ENCODE measurements around the gene TIMM22.
A peak's percentile ranks its signal among the peaks of the same experiment; 100 is the strongest.
"Not testable (repeated sequence)": the region's sequence is repeated elsewhere in the genome, so short reads cannot be mapped to it uniquely, and the experiment has no call there.

TIMM22 gene

GRCh38 chr17:971861-972260 is 25.1 kb upstream of the TIMM22 start:
- H3K36me3 ChIP-seq (ENCODE audit: control insufficient read depth, insufficient read depth, low read length); H3K4me1 ChIP-seq (ENCODE audit: control insufficient read depth, insufficient read depth, low read length, poor library complexity, severe bottlenecking); DNase-seq; H3K9me3 ChIP-seq (ENCODE audit: control insufficient read depth, low read length); H3K27ac ChIP-seq (ENCODE audit: insufficient read depth, low read length, poor library complexity, severe bottlenecking); H3K27me3 ChIP-seq (replicated peaks; ENCODE audit: control insufficient read depth, insufficient read depth, low read length, poor library complexity, severe bottlenecking); H3K4me3 ChIP-seq (ENCODE audit: insufficient read depth, low read depth, low read length, poor library complexity, severe bottlenecking): not testable (repeated sequence)

- H3K9me3 ChIP-seq (ENCODE audit: control insufficient read depth, low read length) = no peaks in the 10 kb centered on the region
- peaks cover 1% of the 10 kb centered on the region for H3K4me1 ChIP-seq (ENCODE audit: control insufficient read depth, insufficient read depth, low read length, poor library complexity, severe bottlenecking)
- H3K27me3 ChIP-seq (replicated peaks; ENCODE audit: control insufficient read depth, insufficient read depth, low read length, poor library complexity, severe bottlenecking) = peaks cover 11% of the 10 kb centered on the region
- no peak overlapping the region for H3K27ac ChIP-seq (ENCODE audit: insufficient read depth, low read length, poor library complexity, severe bottlenecking)
- H3K36me3 ChIP-seq (ENCODE audit: control insufficient read depth, insufficient read depth, low read length) = no peaks in the 10 kb centered on the region
- no peak overlapping the region for H3K4me3 ChIP-seq (ENCODE audit: insufficient read depth, low read depth, low read length, poor library complexity, severe bottlenecking)
- DNase-seq = no peak
Observed at GRCh38 chr17:973053-973452, 23.9 kb upstream of the TIMM22 start.

- not testable (repeated sequence) for H3K27ac ChIP-seq (ENCODE audit: insufficient read depth, low read length, poor library complexity, severe bottlenecking); H3K4me3 ChIP-seq (ENCODE audit: insufficient read depth, low read depth, low read length, poor library complexity, severe bottlenecking)
- peaks cover 19% of the 10 kb centered on the region for H3K27me3 ChIP-seq (replicated peaks; ENCODE audit: control insufficient read depth, insufficient read depth, low read length, poor library complexity, severe bottlenecking)
Observed at GRCh38 chr17:974778-975177, 22.2 kb upstream of the TIMM22 start.

GRCh38 chr17:975371-975915 is 21.5 kb upstream of the TIMM22 start:
- H3K4me3 ChIP-seq (ENCODE audit: insufficient read depth, low read depth, low read length, poor library complexity, severe bottlenecking) = no peak overlapping the region
- H3K4me1 ChIP-seq (ENCODE audit: control insufficient read depth, insufficient read depth, low read length, poor library complexity, severe bottlenecking) = peaks cover 12% of the 10 kb centered on the region
- H3K27me3 ChIP-seq (replicated peaks; ENCODE audit: control insufficient read depth, insufficient read depth, low read length, poor library complexity, severe bottlenecking) = peaks cover 19% of the 10 kb centered on the region
- H3K36me3 ChIP-seq (ENCODE audit: control insufficient read depth, insufficient read depth, low read length) = no peaks in the 10 kb centered on the region
- H3K27ac ChIP-seq (ENCODE audit: insufficient read depth, low read length, poor library complexity, severe bottlenecking) = no peak overlapping the region
- DNase-seq = no peak
- no peaks in the 10 kb centered on the region for H3K9me3 ChIP-seq (ENCODE audit: control insufficient read depth, low read length)

More at GRCh38 chr17:974778-975177, 22.2 kb upstream of the TIMM22 start:
- H3K36me3 ChIP-seq (ENCODE audit: control insufficient read depth, insufficient read depth, low read length); H3K9me3 ChIP-seq (ENCODE audit: control insufficient read depth, low read length); DNase-seq; H3K4me1 ChIP-seq (ENCODE audit: control insufficient read depth, insufficient read depth, low read length, poor library complexity, severe bottlenecking): not testable (repeated sequence)

GRCh38 chr17:976312-976711 is 20.6 kb upstream of the TIMM22 start:
- DNase-seq = no peak
- no peak overlapping the region for H3K27ac ChIP-seq (ENCODE audit: insufficient read depth, low read length, poor library complexity, severe bottlenecking)
- H3K4me3 ChIP-seq (ENCODE audit: insufficient read depth, low read depth, low read length, poor library complexity, severe bottlenecking) = no peak overlapping the region

GRCh38 chr17:977166-977565 is 19.8 kb upstream of the TIMM22 start:
- no peak overlapping the region for H3K4me3 ChIP-seq (ENCODE audit: insufficient read depth, low read depth, low read length, poor library complexity, severe bottlenecking)
- DNase-seq = no peak
- no peak overlapping the region for H3K27ac ChIP-seq (ENCODE audit: insufficient read depth, low read length, poor library complexity, severe bottlenecking)
- H3K36me3 ChIP-seq (ENCODE audit: control insufficient read depth, insufficient read depth, low read length) = no peaks in the 10 kb centered on the region
- peaks cover 12% of the 10 kb centered on the region for H3K4me1 ChIP-seq (ENCODE audit: control insufficient read depth, insufficient read depth, low read length, poor library complexity, severe bottlenecking)
- peaks cover 19% of the 10 kb centered on the region for H3K27me3 ChIP-seq (replicated peaks; ENCODE audit: control insufficient read depth, insufficient read depth, low read length, poor library complexity, severe bottlenecking)
- no peaks in the 10 kb centered on the region for H3K9me3 ChIP-seq (ENCODE audit: control insufficient read depth, low read length)

More at GRCh38 chr17:976312-976711, 20.6 kb upstream of the TIMM22 start:
- Histone ChIP-seq H3K27me3 (replicated peaks; ENCODE audit: control insufficient read depth, insufficient read depth, low read length, poor library complexity, severe bottlenecking) (peaks cover 19% of the 10 kb centered on the region), H3K4me1 (ENCODE audit: control insufficient read depth, insufficient read depth, low read length, poor library complexity, severe bottlenecking) (peaks cover 12% of the 10 kb centered on the region), H3K36me3 (ENCODE audit: control insufficient read depth, insufficient read depth, low read length) (no peaks in the 10 kb centered on the region), H3K9me3 (ENCODE audit: control insufficient read depth, low read length) (no peaks in the 10 kb centered on the region)

GRCh38 chr17:978103-979093 is 18.5 kb upstream of the TIMM22 start:
- Histone ChIP-seq H3K36me3 (ENCODE audit: control insufficient read depth, insufficient read depth, low read length) (no peaks in the 10 kb centered on the region), H3K9me3 (ENCODE audit: control insufficient read depth, low read length) (no peaks in the 10 kb centered on the region), H3K27me3 (replicated peaks; ENCODE audit: control insufficient read depth, insufficient read depth, low read length, poor library complexity, severe bottlenecking) (peaks cover 19% of the 10 kb centered on the region), H3K4me3 (ENCODE audit: insufficient read depth, low read depth, low read length, poor library complexity, severe bottlenecking) (peak overlapping the region; percentile 37), H3K27ac (ENCODE audit: insufficient read depth, low read length, poor library complexity, severe bottlenecking) (no peak overlapping the region), H3K4me1 (ENCODE audit: control insufficient read depth, insufficient read depth, low read length, poor library complexity, severe bottlenecking) (peaks cover 12% of the 10 kb centered on the region)
- DNase-seq = no peak

- Histone ChIP-seq H3K9me3 (ENCODE audit: control insufficient read depth, low read length) (no peaks in the 10 kb centered on the region), H3K4me3 (ENCODE audit: insufficient read depth, low read depth, low read length, poor library complexity, severe bottlenecking) (peak overlapping the region; percentile 45), H3K4me1 (ENCODE audit: control insufficient read depth, insufficient read depth, low read length, poor library complexity, severe bottlenecking) (peaks cover 12% of the 10 kb centered on the region), H3K36me3 (ENCODE audit: control insufficient read depth, insufficient read depth, low read length) (no peaks in the 10 kb centered on the region), H3K27me3 (replicated peaks; ENCODE audit: control insufficient read depth, insufficient read depth, low read length, poor library complexity, severe bottlenecking) (peaks cover 19% of the 10 kb centered on the region), H3K27ac (ENCODE audit: insufficient read depth, low read length, poor library complexity, severe bottlenecking) (no peak overlapping the region)
- no peak for DNase-seq
Observed at GRCh38 chr17:979212-979538, 17.8 kb upstream of the TIMM22 start.

- Histone ChIP-seq H3K9me3 (ENCODE audit: control insufficient read depth, low read length) (no peaks in the 10 kb centered on the region), H3K4me3 (ENCODE audit: insufficient read depth, low read depth, low read length, poor library complexity, severe bottlenecking) (peak within 1 kb of the TSS; percentile 53), H3K4me1 (ENCODE audit: control insufficient read depth, insufficient read depth, low read length, poor library complexity, severe bottlenecking) (peaks cover 12% of the 10 kb centered on the region), H3K36me3 (ENCODE audit: control insufficient read depth, insufficient read depth, low read length) (no peaks in the 10 kb centered on the region), H3K27me3 (replicated peaks; ENCODE audit: control insufficient read depth, insufficient read depth, low read length, poor library complexity, severe bottlenecking) (peaks cover 19% of the 10 kb centered on the region), H3K27ac (ENCODE audit: insufficient read depth, low read length, poor library complexity, severe bottlenecking) (peak within 1 kb of the TSS; percentile 32)
- peak; percentile 78 to 88 (median 82) for DNase-seq
Observed at GRCh38 chr17:979539-980405, 17.2 kb upstream of the TIMM22 start, which contains the start of gene NXN. TSS of gene NXN (minus strand) at chr17:979776.
